NCI-H146 (cell line): ENCODE measurements around the gene TNKS2.

Experiments
- DNase-seq: peaks from one replicate; lab custom pipeline; 2025; lab: John Stamatoyannopoulos, UW

The TNKS2 gene

GRCh38 chr10:91908337-91909116 is 110.3 kb downstream of the TNKS2 start:
- DNase-seq: peak; percentile 91

DNA sequence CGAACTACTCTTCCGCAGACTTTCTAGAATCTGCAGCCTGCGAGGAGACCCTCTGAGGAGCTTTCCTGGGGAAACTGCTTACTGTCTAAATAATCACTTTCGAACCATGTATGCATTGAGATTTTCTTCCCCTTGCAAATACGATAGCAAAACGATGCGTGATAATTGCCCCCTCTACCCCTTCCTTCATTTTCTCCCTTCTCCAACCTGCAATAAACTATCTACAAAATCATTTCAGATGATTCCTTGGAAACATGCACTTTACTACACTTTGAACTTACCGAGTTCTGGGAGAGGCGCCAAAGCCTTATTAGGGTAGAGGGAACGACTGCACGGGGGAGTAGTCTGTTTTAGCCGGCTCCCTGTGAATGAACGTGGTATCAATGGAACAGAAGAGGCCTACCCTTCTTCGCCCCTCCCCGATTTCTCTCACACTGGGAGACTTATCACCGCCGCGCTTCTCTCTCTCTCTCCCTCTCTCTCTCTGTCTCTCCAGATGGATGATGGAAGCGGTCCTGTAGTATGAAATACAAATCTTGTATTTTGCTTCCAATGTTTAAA is 111.0 kb downstream of the TNKS2 start, which contains the start of gene FGFBP3:
FGFBP3 (minus strand) TSS at position 370 of the 561 bp plus-strand sequence. CDS start 517 bp downstream, outside the sequence.
- DNase-seq: peak; percentile 84

DNA sequence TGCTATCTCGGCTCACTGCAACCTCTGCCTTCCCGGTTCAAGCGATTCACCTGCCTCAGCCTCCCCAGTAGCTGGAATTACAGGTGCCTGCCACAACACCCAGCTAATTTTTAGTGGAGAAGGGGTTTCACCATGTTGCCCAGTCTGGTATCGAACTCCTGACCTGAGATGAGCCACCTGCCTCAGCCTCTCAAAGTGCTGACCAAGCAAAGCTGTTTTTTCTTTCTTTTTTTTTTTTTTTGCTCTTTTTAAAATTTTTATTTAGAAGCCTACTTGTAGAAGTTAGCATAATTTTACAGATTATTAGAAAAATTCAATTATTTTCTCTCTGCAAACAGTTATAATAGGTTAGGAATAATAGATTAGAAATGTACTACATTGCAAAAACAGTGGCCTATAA is 112.2 kb downstream of the TNKS2 start:
- no peak for DNase-seq
